OCI-LY3 (cell line): ENCODE results near the gene OXLD1.

ENCODE experiments used
- CTCF ChIP-seq: fragments of 200-600, 300-600 bp; sonication (generic); IDR thresholded peaks from 2 replicates; pipeline ENCODE4 v1.5.1; 2014; ENCODE audit warnings: antibody characterized with exemption, low read length, low read depth
- EZH2phosphoT487 ChIP-seq: fragments of 200-600 bp; shearing (Covaris generic); IDR thresholded peaks from 2 replicates; pipeline ENCODE4 v1.6.1; 2018; ENCODE audit warnings: antibody characterized with exemption, mixed run types, low read depth

GRCh38 chr17:81656118-81656743, 10.2 kb downstream of the OXLD1 start, which contains the start of gene PDE6G:
- no peak for TF ChIP-seq CTCF
- no peak for TF ChIP-seq EZH2phosphoT487
